A549 (cell line): ENCODE results near the gene HAUS3. TPM values are rescaled to one million over a fixed set of nuclear protein-coding genes. Genes with fewer than 3 reads are reported as not detected.
A peak's percentile ranks its signal among the peaks of the same experiment; 100 is the strongest.

Source experiments
- ATAC-seq, 2 experiments: fragments of 200-7000 bp in 1 of 2; fragments of >200 bp in 1 of 2; cut with Nextera tagmentation in 1 of 2; cut with Tn5 transposase in 1 of 2; 3 replicates each; pipeline versions ENCODE4 v1.8.0 to v1.9.1; 2018 to 2020; ENCODE audit warnings: mild to moderate bottlenecking in 1 of 2, moderate library complexity in 1 of 2
- CTCF ChIA-PET: fragments of 300-600 bp; sonication (Branson Sonifier 250); formaldehyde crosslinking; extraction: SDS; loops from one replicate; lab custom pipeline; 2021; ENCODE audit warnings: antibody characterized with exemption, inconsistent platforms; lab: Yijun Ruan, JAX
- POLR2A ChIA-PET: fragments of 350-600 bp; formaldehyde crosslinking; extraction: SDS; loops from one replicate; lab custom pipeline; 2021; ENCODE audit warnings: antibody characterized with exemption, inconsistent platforms; lab: Yijun Ruan, JAX
- DNase-seq, 2 experiments: peaks; one replicate each; pipeline versions ENCODE4 v3.0.0 to v3.0.0-alpha.2; 2011 to 2016; ENCODE audit warnings: low read depth in 1 of 2, low spot score in 1 of 2
- FAIRE-seq: peaks from 2 replicates; lab custom pipeline; 2011; peaks lifted over from hg19 to GRCh38; lab: Jason Lieb, UNC
- H3K27ac ChIP-seq, 2 experiments: fragments of >200 bp; sonication (Bioruptor Twin); formaldehyde crosslinking; 3 replicates each; pipeline ENCODE4 v1.5.1; 2016 to 2017
- H3K4me1 ChIP-seq: fragments of >200 bp; sonication (Bioruptor Twin); formaldehyde crosslinking; 3 replicates; pipeline ENCODE4 v1.6.1; 2016
- H3K4me2 ChIP-seq: fragments of >200 bp; sonication (Bioruptor Twin); formaldehyde crosslinking; 3 replicates; pipeline ENCODE4 v1.6.1; 2016
- H3K4me3 ChIP-seq: fragments of >200 bp; sonication (Bioruptor Twin); formaldehyde crosslinking; 3 replicates; pipeline ENCODE4 v1.5.1; 2016
- H3K9me3 ChIP-seq: fragments of >200 bp; sonication (Bioruptor Twin); formaldehyde crosslinking; 3 replicates; pipeline ENCODE4 v1.6.1; 2016
- BHLHE40 ChIP-seq: IDR thresholded peaks from 2 replicates; pipeline ENCODE4 v1.6.1; 2012; ENCODE audit warnings: low read depth, low read length, inconsistent platforms
- CTCF ChIP-seq: fragments of >200 bp; sonication (Bioruptor Twin); formaldehyde crosslinking; IDR thresholded peaks from 3 replicates; pipeline ENCODE4 v1.5.1; 2016
- E2F6 ChIP-seq: IDR thresholded peaks from 2 replicates; pipeline ENCODE4 v1.6.1; 2012; ENCODE audit warnings: low read depth, borderline replicate concordance
- EHF ChIP-seq: fragments of 250-450 bp; sonication (Bioruptor Pico); IDR thresholded peaks from 2 replicates; pipeline ENCODE4 v1.5.0; 2020; ENCODE audit warnings: mild to moderate bottlenecking
- GATA3 ChIP-seq: IDR thresholded peaks from 2 replicates; pipeline ENCODE4 v1.6.1; 2012; ENCODE audit warnings: borderline replicate concordance
- HEYL ChIP-seq: fragments of 250-450 bp; sonication (Bioruptor Pico); IDR thresholded peaks from 2 replicates; pipeline ENCODE4 v1.8.0; 2021; ENCODE audit warnings: mild to moderate bottlenecking, moderate library complexity
- HOXB13 ChIP-seq: fragments of 250-450 bp; sonication (Bioruptor Pico); IDR thresholded peaks from 2 replicates; pipeline ENCODE4 v1.5.0; 2020; ENCODE audit warnings: low read depth, mild to moderate bottlenecking, moderate library complexity
- HOXB5 ChIP-seq: fragments of 250-450 bp; sonication (Bioruptor Pico); IDR thresholded peaks from 2 replicates; pipeline ENCODE4 v1.5.0; 2020; ENCODE audit warnings: mild to moderate bottlenecking, moderate library complexity
- JUN ChIP-seq, 2 experiments: fragments of >200 bp; sonication (Bioruptor Twin); formaldehyde crosslinking; IDR thresholded peaks; 2 replicates in 1 of 2; 3 replicates in 1 of 2; pipeline ENCODE4 v1.6.1; 2016 to 2017
- KDM5A ChIP-seq: fragments of 200-600 bp; sonication (generic); IDR thresholded peaks from 2 replicates; pipeline ENCODE4 v1.6.1; 2016; ENCODE audit warnings: antibody characterized with exemption, mild to moderate bottlenecking
- MAX ChIP-seq: IDR thresholded peaks from 2 replicates; pipeline ENCODE4 v1.6.1; 2012
- NPAS2 ChIP-seq: fragments of 250-450 bp; sonication (Bioruptor Pico); IDR thresholded peaks from 2 replicates; pipeline ENCODE4 v1.8.0; 2022; ENCODE audit warnings: mild to moderate bottlenecking, moderate library complexity, borderline replicate concordance
- NR3C1 ChIP-seq: fragments of >200 bp; sonication (Bioruptor Twin); formaldehyde crosslinking; IDR thresholded peaks from 3 replicates; pipeline ENCODE4 v1.6.1; 2017
- PBX3 ChIP-seq: IDR thresholded peaks from 2 replicates; pipeline ENCODE4 v1.6.1; 2012
- POLR2A ChIP-seq: IDR thresholded peaks from 2 replicates; pipeline ENCODE4 v1.6.1; 2012; ENCODE audit warnings: mild to moderate bottlenecking, low read length
- RAD21 ChIP-seq, 2 experiments: fragments of >200 bp in 1 of 2; sonication (Bioruptor Twin) in 1 of 2; formaldehyde crosslinking in 1 of 2; IDR thresholded peaks in 1 of 2; conservative IDR thresholded peaks in 1 of 2; 2 replicates in 1 of 2; 3 replicates in 1 of 2; pipeline ENCODE4 v1.6.1; 2012 to 2018; ENCODE audit warnings: inconsistent platforms in 1 of 2
- SMC3 ChIP-seq: fragments of >200 bp; sonication (Bioruptor Twin); formaldehyde crosslinking; IDR thresholded peaks from 3 replicates; pipeline ENCODE4 v1.6.1; 2018; ENCODE audit warnings: inconsistent platforms
- SREBF2 ChIP-seq: fragments of 450-650 bp; IDR thresholded peaks from 2 replicates; pipeline ENCODE4 v1.6.1; 2014; ENCODE audit warnings: mild to moderate bottlenecking, moderate library complexity
- ZNF302 ChIP-seq: fragments of 250-450 bp; sonication (Bioruptor Pico); IDR thresholded peaks from 2 replicates; pipeline ENCODE4 v1.9.0; 2021; ENCODE audit warnings: inconsistent platforms, mild to moderate bottlenecking, moderate library complexity
- WGBS: methylation state at CpG from one replicate; pipeline ENCODE4 v1.1.6; 2017; ENCODE audit errors: missing lambda C conversion rate; 5-methylcytosine and 5-hydroxymethylcytosine counted together
- polyA plus RNA-seq, 4 experiments: library from polyadenylated mRNA; depleted of rRNA in 3 of 4; stranded (reverse); fragments of >200 nt; fragmentation: RNase III in 1 of 4; extraction: RNeasy Plus Mini Kit Qiagen cat#74134 plus additional on column Dnase treatment in 1 of 4; gene quantifications; 2 replicates in 3 of 4; 3 replicates in 1 of 4; pipeline ENCODE4 v1.2.3, GENCODE V29; 2011 to 2017

HAUS3 gene
- polyA plus RNA-seq, 2 of the 4 experiments (the other 2 are of a cell fraction), result 7.7 to 10.6 TPM

- Histone ChIP-seq H3K4me2 (no peak overlapping the region), H3K27ac (no peak overlapping the region), H3K4me1 (no peaks in the 10 kb centered on the region), H3K9me3 (no peaks in the 10 kb centered on the region), H3K4me3 (no peak overlapping the region)
- ATAC-seq, result peak; percentile 54 to 68; a peak in 4 of 6 replicates
- no peak for FAIRE-seq
- ChIA-PET POLR2A (no interaction called here), CTCF (interaction anchor here (0.5 to 1.0 kb wide), 3 partner anchors 31 to 181 kb away, joined by 3 to 4 read pairs (median 3); no protein-coding TSS in a partner anchor)
- no peak for DNase-seq
- TF ChIP-seq GATA3 (no peak), RAD21 (conservative IDR thresholded peaks at IDR 0.05 in 1 of 2, IDR thresholded peaks at IDR 0.05 in 1 of 2) (peak in 1 of 2 experiments; percentile 17; a peak in 1 of 5 replicates), PBX3 (no peak), NR3C1 (no peak), POLR2A (no peak), NPAS2 (CRISPR knock-in tag) (no peak), EHF (CRISPR knock-in tag) (no peak), HOXB5 (no peak), BHLHE40 (no peak)
- 80% methylated on average over 9 of the region's 10 CpGs for WGBS
Measured at GRCh38 chr4:2281575-2282343, 39.8 kb upstream of the HAUS3 start.

GRCh38 chr4:2280531-2281300 is 38.8 kb upstream of the HAUS3 start:
- CTCF ChIA-PET, result interaction anchor here (1.2 kb wide), 1 partner anchor 9 kb away, joined by 3 read pairs; no protein-coding TSS in a partner anchor
- Histone ChIP-seq H3K4me1 (no peaks in the 10 kb centered on the region), H3K4me2 (no peak overlapping the region), H3K9me3 (no peaks in the 10 kb centered on the region), H3K4me3 (no peak overlapping the region), H3K27ac (no peak overlapping the region)
- FAIRE-seq, result no peak
- POLR2A ChIA-PET, result no interaction called here
- no peak for DNase-seq
- ATAC-seq, result no peak
- 80% methylated on average over 13 of the region's 13 CpGs for WGBS
- TF ChIP-seq ZNF302 (CRISPR knock-in tag) (no peak), CTCF (peak; percentile 15; the same call in 1 of the 3 replicates), RAD21 (conservative IDR thresholded peaks at IDR 0.05 in 1 of 2, IDR thresholded peaks at IDR 0.05 in 1 of 2) (peak; percentile 24 to 32; a peak in 2 of 5 replicates), SMC3 (peak; percentile 32)

- no peak for TF ChIP-seq KDM5A
- TF ChIP-seq HOXB13 (CRISPR knock-in tag), result no peak
- no peak for TF ChIP-seq HEYL
- TF ChIP-seq E2F6, result no peak
- TF ChIP-seq RAD21 (conservative IDR thresholded peaks at IDR 0.05 in 1 of 2, IDR thresholded peaks at IDR 0.05 in 1 of 2), result no peak
- no peak for TF ChIP-seq SREBF2
- no peak for TF ChIP-seq MAX
- no peak for TF ChIP-seq SMC3
- no peak for TF ChIP-seq HOXB5
- TF ChIP-seq JUN (IDR thresholded peaks at IDR 0.05), result no peak
- TF ChIP-seq, all 56 proteins: peak for 0
- no peak for FAIRE-seq
- WGBS, result 84% methylated on average over 9 of the region's 9 CpGs
- H3K27ac ChIP-seq, result no peak overlapping the region
- no peak for DNase-seq
- no peaks in the 10 kb centered on the region for H3K4me1 ChIP-seq
- H3K4me2 ChIP-seq, result no peak overlapping the region
- ATAC-seq, result no peak
- CTCF ChIA-PET, result interaction anchor here (1.1 kb wide), 1 partner anchor 15 kb away, joined by 3 read pairs; no protein-coding TSS in a partner anchor
- no peak overlapping the region for H3K4me3 ChIP-seq
- POLR2A ChIA-PET, result no interaction called here
- H3K9me3 ChIP-seq, result no peaks in the 10 kb centered on the region
Measured at GRCh38 chr4:2277956-2278355, 36.0 kb upstream of the HAUS3 start.
